K562 (cell line): Measurements from ENCODE around the gene SMIM12. TPM values are rescaled to one million over a fixed set of nuclear protein-coding genes. Genes with fewer than 3 reads are reported as not detected.

ENCODE experiments used
- BACH1 ChIP-seq: fragments of 200-800 bp; sonication (Bioruptor generic); IDR thresholded peaks from 2 replicates; pipeline ENCODE4 v1.6.1; 2016; ENCODE audit warnings: missing genetic modification characterization, missing compliant biosample characterization
- BCOR ChIP-seq: fragments of 450-650 bp; IDR thresholded peaks from 2 replicates; pipeline ENCODE4 v1.6.1; 2016
- BRCA1 ChIP-seq, 2 experiments: fragments of 450-650 bp in 1 of 2; sonication (generic) in 1 of 2; formaldehyde crosslinking in 1 of 2; IDR thresholded peaks; 2 replicates each; pipeline versions ENCODE4 v1.5.0 to v1.6.1; 2017 to 2020; ENCODE audit warnings: mild to moderate bottlenecking in 1 of 2, missing genetic modification reagents in 1 of 2
- CHD1 ChIP-seq: fragments of 200-600 bp; sonication (generic); IDR thresholded peaks from one replicate; pipeline ENCODE4 v1.6.1; 2012; ENCODE audit warnings: mild to moderate bottlenecking, moderate library complexity, low read length, inconsistent platforms
- ETV6 ChIP-seq, 3 experiments: fragments of 150-350 bp in 1 of 3; sonication (generic) in 1 of 3; formaldehyde crosslinking in 1 of 3; IDR thresholded peaks; 2 replicates each; pipeline versions ENCODE4 v1.6.1 to v1.8.0; 2014 to 2022; ENCODE audit warnings: borderline replicate concordance in 2 of 3, low read depth in 2 of 3, antibody characterized with exemption in 1 of 3, low read length in 1 of 3, mild to moderate bottlenecking in 1 of 3, missing genetic modification reagents in 1 of 3
- FOXJ2 ChIP-seq: fragments of 200-800 bp; sonication (Bioruptor generic); IDR thresholded peaks from 2 replicates; pipeline ENCODE4 v1.6.1; 2016; ENCODE audit warnings: missing genetic modification characterization, missing compliant biosample characterization
- FOXK2 ChIP-seq, 2 experiments: fragments of 450-650 bp; IDR thresholded peaks in 1 of 2; conservative IDR thresholded peaks in 1 of 2; 2 replicates each; pipeline ENCODE4 v1.6.1; 2016; ENCODE audit warnings: low read depth in 2 of 2, mild to moderate bottlenecking in 1 of 2
- FOXP1 ChIP-seq: sonication (generic); formaldehyde crosslinking; IDR thresholded peaks from 2 replicates; pipeline ENCODE4 v1.8.0; 2022; ENCODE audit warnings: mild to moderate bottlenecking, missing genetic modification reagents
- LARP7 ChIP-seq: fragments of 450-650 bp; IDR thresholded peaks from 2 replicates; pipeline ENCODE4 v1.6.1; 2016
- MAZ ChIP-seq, 2 experiments: fragments of 450-650 bp in 1 of 2; sonication (generic) in 1 of 2; formaldehyde crosslinking; IDR thresholded peaks in 1 of 2; conservative IDR thresholded peaks in 1 of 2; 2 replicates each; pipeline versions ENCODE4 v1.4.0 to v1.5.0; 2020; ENCODE audit warnings: mild to moderate bottlenecking in 1 of 2, missing genetic modification reagents in 1 of 2
- NONO ChIP-seq, 2 experiments: fragments of 200-400 bp in 1 of 2; fragments of 450-650 bp in 1 of 2; formaldehyde crosslinking in 1 of 2; IDR thresholded peaks; 2 replicates each; pipeline ENCODE4 v1.6.1; 2017; ENCODE audit warnings: low read depth in 2 of 2, mild to moderate bottlenecking in 2 of 2, moderate library complexity in 2 of 2, low read length in 1 of 2
- POLR2B ChIP-seq: fragments of 450-650 bp; IDR thresholded peaks from 2 replicates; pipeline ENCODE4 v1.6.1; 2018; ENCODE audit warnings: low read depth; ENCODE audit not compliant: partially characterized antibody
- TCF7 ChIP-seq: sonication (generic); IDR thresholded peaks from 2 replicates; pipeline ENCODE4 v1.6.1; 2016; ENCODE audit warnings: antibody characterized with exemption, borderline replicate concordance
- WHSC1 ChIP-seq: IDR thresholded peaks from one replicate; pipeline ENCODE4 v1.6.1; 2012; ENCODE audit warnings: low read length, control low read depth, inconsistent platforms
- ZBED1 ChIP-seq: IDR thresholded peaks from 2 replicates; pipeline ENCODE4 v1.6.1; 2014
- ZNF282 ChIP-seq: sonication (generic); formaldehyde crosslinking; IDR thresholded peaks from 2 replicates; pipeline ENCODE4 v1.8.1; 2023; ENCODE audit warnings: missing genetic modification reagents
- ZNF3 ChIP-seq: fragments of 250-450 bp; sonication (Bioruptor Pico); IDR thresholded peaks from 2 replicates; pipeline ENCODE4 v1.5.0; 2021; ENCODE audit warnings: mild to moderate bottlenecking, moderate library complexity
- ZNF384 ChIP-seq: IDR thresholded peaks from 2 replicates; pipeline ENCODE4 v1.6.1; 2012; ENCODE audit warnings: low read depth, low read length, improper control_type of control experiment
- polyA plus RNA-seq, 8 experiments: library from polyadenylated mRNA; depleted of rRNA in 4 of 8; stranded (reverse) in 5 of 8; unstranded in 3 of 8; fragments of >200 nt; fragmentation: Nextera tagmentation in 2 of 8; fragmentation: Illumina TruSeq in 1 of 8; extraction: Ambion mirVana in 2 of 8; extraction: Trizol in 1 of 8; gene quantifications; 2 replicates each; pipeline versions ENCODE4 v1.2.1 to v1.2.3, GENCODE V29; 2011 to 2014; ENCODE audit warnings: inconsistent platforms in 1 of 8, missing spikeins in 1 of 8
- total RNA-seq, 7 experiments: library from RNA; depleted of rRNA in 6 of 7; stranded (reverse); fragments of >200 nt in 6 of 7; fragmentation: Illumina TruSeq in 2 of 7; extraction: Trizol in 2 of 7; gene quantifications; 2 replicates each; pipeline versions ENCODE4 v1.2.1 to v1.2.3, GENCODE V29; 2011 to 2021; ENCODE audit warnings: low replicate concordance in 1 of 7
- TF ChIP-seq, protein P1 (sequence below): fragments of 250-450 bp; sonication (Bioruptor Pico); IDR thresholded peaks from 2 replicates; pipeline ENCODE4 v1.8.0; 2021; ENCODE audit warnings: borderline replicate concordance, mild to moderate bottlenecking, moderate library complexity; ENCODE audit not compliant: poor library complexity, severe bottlenecking
- TF ChIP-seq, protein P2 (sequence below): fragments of 250-450 bp; sonication (Bioruptor Pico); IDR thresholded peaks from 2 replicates; pipeline ENCODE4 v1.5.1; 2021; ENCODE audit warnings: mild to moderate bottlenecking
- TF ChIP-seq, protein P3 (sequence below): IDR thresholded peaks from 3 replicates; pipeline ENCODE4 v1.6.1; 2011; ENCODE audit warnings: borderline replicate concordance, mild to moderate bottlenecking, moderate library complexity; ENCODE audit not compliant: insufficient read length; ENCODE audit errors: extremely low read depth

Gene SMIM12
- total and polyA plus RNA-seq, 9 of the 15 experiments (the other 6 are each of a cell fraction or from before 2014, with no cell fraction given), result 51.7 to 112 (median 63.9) TPM

DNA sequence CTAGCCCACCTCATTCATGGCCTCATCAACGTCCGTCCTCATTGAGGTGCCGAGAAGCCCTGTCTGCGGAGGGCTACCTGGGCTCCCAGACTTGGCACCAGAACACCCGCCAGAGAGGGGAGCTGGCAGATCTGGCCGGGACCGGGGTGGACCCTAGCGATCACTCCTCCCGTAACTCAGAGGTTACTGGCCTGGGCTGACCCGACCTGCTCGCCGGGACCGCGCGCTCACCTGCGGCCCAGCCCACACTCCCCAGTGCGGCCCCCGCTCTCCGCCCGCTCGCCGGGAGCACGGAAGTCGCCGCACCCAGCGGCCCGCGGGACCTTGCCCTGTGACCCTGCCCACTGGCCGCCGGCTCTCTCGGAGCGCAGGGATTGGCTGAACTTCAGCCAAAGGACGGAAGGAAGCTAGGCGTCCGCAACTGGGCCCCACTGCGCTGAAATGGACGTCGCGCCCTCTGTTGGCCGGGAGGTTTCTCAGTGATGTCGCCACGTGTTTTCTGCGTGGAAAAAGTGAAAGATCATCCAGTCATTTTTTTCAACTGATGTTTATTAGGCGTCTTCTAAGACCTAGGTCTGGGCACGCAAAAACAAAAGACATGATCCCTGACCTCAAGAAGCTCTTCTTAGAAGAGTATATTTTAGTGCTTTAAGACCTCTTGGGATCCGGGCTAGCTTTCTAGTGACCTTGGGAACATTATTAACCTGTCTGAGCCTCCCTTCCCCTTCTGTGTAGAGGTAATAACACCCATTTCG lies at the start of gene SMIM12 (continued):
- TF ChIP-seq NONO (IDR thresholded peaks at IDR 0.05; ENCODE audit: low read depth in 2 of 2, low read length in 1 of 2) (peak in 1 of 2 experiments; percentile 86; a peak in 2 of 4 replicates), LARP7 (no peak), WHSC1 (no peak), POLR2B (peak; percentile 89), ZNF282 (CRISPR knock-in tag) (no peak; the same call in 1 of the 2 replicates), FOXJ2 (no peak), ZBED1 (no peak), BCOR (0 out of 2 replicates have a peak, but pooled peaks have one; percentile 35), FOXK2 (conservative IDR thresholded peaks at IDR 0.05 in 1 of 2, IDR thresholded peaks at IDR 0.05 in 1 of 2; ENCODE audit: low read depth in 2 of 2) (peak; percentile 80 to 88), FOXP1 (CRISPR knock-in tag) (peak; percentile 99), ETV6 (IDR thresholded peaks at IDR 0.05; ENCODE audit: borderline replicate concordance in 1 of 2, low read depth in 2 of 2, low read length in 1 of 2) (no peak), ETV6 (CRISPR knock-in tag; IDR thresholded peaks at IDR 0.05; ENCODE audit: borderline replicate concordance) (peak; percentile 91; the same call in 1 of the 2 replicates), BRCA1 (IDR thresholded peaks at IDR 0.05) (no peak), BRCA1 (CRISPR knock-in tag; IDR thresholded peaks at IDR 0.05) (peak; percentile 79; the same call in 1 of the 2 replicates), ZNF3 (CRISPR knock-in tag) (no peak), TCF7 (no peak; the same call in 1 of the 2 replicates), BACH1 (tag) (no peak; the same call in 1 of the 2 replicates), MAZ (CRISPR knock-in tag; conservative IDR thresholded peaks at IDR 0.05 in 1 of 2, IDR thresholded peaks at IDR 0.05 in 1 of 2) (peak; percentile 88 to 94), CHD1 (no peak), ZNF384 (peak; percentile 88)
- TF ChIP-seq, protein P1, sequence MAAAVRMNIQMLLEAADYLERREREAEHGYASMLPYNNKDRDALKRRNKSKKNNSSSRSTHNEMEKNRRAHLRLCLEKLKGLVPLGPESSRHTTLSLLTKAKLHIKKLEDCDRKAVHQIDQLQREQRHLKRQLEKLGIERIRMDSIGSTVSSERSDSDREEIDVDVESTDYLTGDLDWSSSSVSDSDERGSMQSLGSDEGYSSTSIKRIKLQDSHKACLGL, result peak; percentile 5
- TF ChIP-seq, protein P2, sequence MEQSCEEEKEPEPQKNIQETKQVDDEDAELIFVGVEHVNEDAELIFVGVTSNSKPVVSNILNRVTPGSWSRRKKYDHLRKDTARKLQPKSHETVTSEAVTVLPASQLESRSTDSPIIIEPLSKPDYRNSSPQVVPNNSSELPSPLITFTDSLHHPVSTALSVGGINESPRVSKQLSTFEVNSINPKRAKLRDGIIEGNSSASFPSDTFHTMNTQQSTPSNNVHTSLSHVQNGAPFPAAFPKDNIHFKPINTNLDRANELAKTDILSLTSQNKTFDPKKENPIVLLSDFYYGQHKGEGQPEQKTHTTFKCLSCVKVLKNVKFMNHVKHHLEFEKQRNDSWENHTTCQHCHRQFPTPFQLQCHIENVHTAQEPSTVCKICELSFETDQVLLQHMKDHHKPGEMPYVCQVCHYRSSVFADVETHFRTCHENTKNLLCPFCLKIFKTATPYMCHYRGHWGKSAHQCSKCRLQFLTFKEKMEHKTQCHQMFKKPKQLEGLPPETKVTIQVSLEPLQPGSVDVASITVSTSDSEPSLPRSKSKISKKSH (CRISPR knock-in tag), result no peak
- TF ChIP-seq, protein P3, sequence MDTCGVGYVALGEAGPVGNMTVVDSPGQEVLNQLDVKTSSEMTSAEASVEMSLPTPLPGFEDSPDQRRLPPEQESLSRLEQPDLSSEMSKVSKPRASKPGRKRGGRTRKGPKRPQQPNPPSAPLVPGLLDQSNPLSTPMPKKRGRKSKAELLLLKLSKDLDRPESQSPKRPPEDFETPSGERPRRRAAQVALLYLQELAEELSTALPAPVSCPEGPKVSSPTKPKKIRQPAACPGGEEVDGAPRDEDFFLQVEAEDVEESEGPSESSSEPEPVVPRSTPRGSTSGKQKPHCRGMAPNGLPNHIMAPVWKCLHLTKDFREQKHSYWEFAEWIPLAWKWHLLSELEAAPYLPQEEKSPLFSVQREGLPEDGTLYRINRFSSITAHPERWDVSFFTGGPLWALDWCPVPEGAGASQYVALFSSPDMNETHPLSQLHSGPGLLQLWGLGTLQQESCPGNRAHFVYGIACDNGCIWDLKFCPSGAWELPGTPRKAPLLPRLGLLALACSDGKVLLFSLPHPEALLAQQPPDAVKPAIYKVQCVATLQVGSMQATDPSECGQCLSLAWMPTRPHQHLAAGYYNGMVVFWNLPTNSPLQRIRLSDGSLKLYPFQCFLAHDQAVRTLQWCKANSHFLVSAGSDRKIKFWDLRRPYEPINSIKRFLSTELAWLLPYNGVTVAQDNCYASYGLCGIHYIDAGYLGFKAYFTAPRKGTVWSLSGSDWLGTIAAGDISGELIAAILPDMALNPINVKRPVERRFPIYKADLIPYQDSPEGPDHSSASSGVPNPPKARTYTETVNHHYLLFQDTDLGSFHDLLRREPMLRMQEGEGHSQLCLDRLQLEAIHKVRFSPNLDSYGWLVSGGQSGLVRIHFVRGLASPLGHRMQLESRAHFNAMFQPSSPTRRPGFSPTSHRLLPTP, result no peak
